Activated naive CD4-positive, alpha-beta T cell treated with anti-CD3 and anti-CD28 coated beads for 36 hours (primary cell): ENCODE results near the gene COPA. TPM values are rescaled to one million over a fixed set of nuclear protein-coding genes. Genes with fewer than 3 reads are reported as not detected.

Experiments
- CTCF ChIA-PET: fragments of 350-600 bp; sonication (Branson Sonifier 250); formaldehyde crosslinking; loops from one replicate; lab custom pipeline; 2021; ENCODE audit warnings: antibody characterized with exemption; lab: Charles Lee
- DNase-seq: peaks from one replicate; pipeline ENCODE4 v3.0.0-alpha.2; 2020
- H3K27ac Mint-ChIP-seq: one replicate; pipeline ENCODE4 v1.8.0; 2021; ENCODE audit warnings: mild to moderate bottlenecking, mixed read lengths
- H3K27me3 Mint-ChIP-seq: one replicate; pipeline ENCODE4 v1.8.0; 2021; ENCODE audit warnings: low read depth, mixed read lengths
- H3K36me3 Mint-ChIP-seq: one replicate; pipeline ENCODE4 v1.8.0; 2021; ENCODE audit warnings: low read depth, mixed read lengths
- H3K4me1 Mint-ChIP-seq: one replicate; pipeline ENCODE4 v1.8.0; 2021; ENCODE audit warnings: low read depth, mixed read lengths
- H3K4me3 Mint-ChIP-seq: one replicate; pipeline ENCODE4 v1.8.0; 2021; ENCODE audit warnings: mild to moderate bottlenecking, moderate library complexity, mixed read lengths
- H3K9me3 Mint-ChIP-seq: one replicate; pipeline ENCODE4 v1.8.0; 2021; ENCODE audit warnings: mixed read lengths
- intact Hi-C: fragments of 100-400 bp; cut with micrococcal nuclease; formaldehyde crosslinking; loops from one replicate; pipeline ENCODE4 v1.15.1; 2023
- total RNA-seq, 2 experiments: library from RNA; stranded (reverse); gene quantifications; one replicate each; pipeline ENCODE4 v1.2.3, GENCODE V29; 2021

The COPA gene
- total RNA-seq, 2 experiments from 2014 or later, result 97.8 to 101 TPM

GRCh38 chr1:160361199-160361598 is 18.1 kb upstream of the COPA start:
- DNase-seq, result no peak
- H3K27me3 Mint-ChIP-seq, result no peaks in the 10 kb centered on the region
- H3K36me3 Mint-ChIP-seq, result peaks cover 17% of the 10 kb centered on the region
- no peak overlapping the region for H3K4me3 Mint-ChIP-seq
- intact Hi-C loops, result no loop called here
- CTCF ChIA-PET, result no interaction called here
- H3K4me1 Mint-ChIP-seq, result peaks cover 5% of the 10 kb centered on the region
- no peak overlapping the region for H3K27ac Mint-ChIP-seq
- H3K9me3 Mint-ChIP-seq, result no peaks in the 10 kb centered on the region

- H3K27me3 Mint-ChIP-seq, result no peaks in the 10 kb centered on the region
- CTCF ChIA-PET, result interaction anchor here (0.6 to 0.9 kb wide), 2 partner anchors 19 to 31 kb away, joined by 3 read pairs; no protein-coding TSS in a partner anchor
Observed at GRCh38 chr1:160360227-160360695, 17.2 kb upstream of the COPA start.

GRCh38 chr1:160359559-160360226 is 16.6 kb upstream of the COPA start:
- intact Hi-C loops, result no loop called here
- Mint-ChIP-seq H3K4me3 (no peak overlapping the region), H3K27ac (no peak overlapping the region), H3K9me3 (no peaks in the 10 kb centered on the region), H3K4me1 (peaks cover 5% of the 10 kb centered on the region), H3K36me3 (peaks cover 22% of the 10 kb centered on the region), H3K27me3 (no peaks in the 10 kb centered on the region)
- CTCF ChIA-PET, result interaction anchor here (0.9 kb wide), 1 partner anchor 31 kb away, joined by 3 read pairs; no protein-coding TSS in a partner anchor
- DNase-seq, result no peak

More at GRCh38 chr1:160360227-160360695, 17.2 kb upstream of the COPA start:
- no peak overlapping the region for H3K27ac Mint-ChIP-seq
- no peak overlapping the region for H3K4me3 Mint-ChIP-seq
- peaks cover 21% of the 10 kb centered on the region for H3K36me3 Mint-ChIP-seq
- H3K9me3 Mint-ChIP-seq, result no peaks in the 10 kb centered on the region
- DNase-seq, result no peak
- H3K4me1 Mint-ChIP-seq, result peaks cover 5% of the 10 kb centered on the region
- intact Hi-C loops, result no loop called here

GRCh38 chr1:160358073-160358472 is 15.0 kb upstream of the COPA start:
- Mint-ChIP-seq H3K4me3 (no peak overlapping the region), H3K4me1 (peaks cover 5% of the 10 kb centered on the region), H3K36me3 (peaks cover 30% of the 10 kb centered on the region), H3K27me3 (no peaks in the 10 kb centered on the region), H3K9me3 (no peaks in the 10 kb centered on the region), H3K27ac (no peak overlapping the region)
- DNase-seq, result no peak
- intact Hi-C loops, result no loop called here
- CTCF ChIA-PET, result interaction anchor here (0.8 to 1.3 kb wide), 2 partner anchors 15 to 165 kb away, joined by 4 to 5 read pairs; no protein-coding TSS in a partner anchor

- Mint-ChIP-seq H3K9me3 (no peaks in the 10 kb centered on the region), H3K27ac (no peak overlapping the region), H3K27me3 (no peaks in the 10 kb centered on the region), H3K36me3 (peaks cover 34% of the 10 kb centered on the region), H3K4me3 (no peak overlapping the region), H3K4me1 (peaks cover 5% of the 10 kb centered on the region)
- DNase-seq, result no peak
- CTCF ChIA-PET, result interaction anchor here (1.3 kb wide), 1 partner anchor 164 kb away, joined by 5 read pairs; no protein-coding TSS in a partner anchor
- intact Hi-C loops, result no loop called here
Observed at GRCh38 chr1:160357286-160358002, 14.4 kb upstream of the COPA start.

- CTCF ChIA-PET, result interaction anchor here (0.7 to 3.6 kb wide), 14 partner anchors 9 to 261 kb away, joined by 3 to 34 read pairs (median 6); partner anchors contain the start of genes COPA, NCSTN and NHLH1
- intact Hi-C loops, result no loop called here
- no peak overlapping the region for H3K4me3 Mint-ChIP-seq
- no peaks in the 10 kb centered on the region for H3K9me3 Mint-ChIP-seq
- H3K27me3 Mint-ChIP-seq, result no peaks in the 10 kb centered on the region
- DNase-seq, result peak; percentile 22
- H3K27ac Mint-ChIP-seq, result no peak overlapping the region
- H3K4me1 Mint-ChIP-seq, result no peaks in the 10 kb centered on the region
- peaks cover 47% of the 10 kb centered on the region for H3K36me3 Mint-ChIP-seq
Observed at GRCh38 chr1:160354388-160354985, 11.4 kb upstream of the COPA start.

- Mint-ChIP-seq H3K9me3 (no peaks in the 10 kb centered on the region), H3K27me3 (no peaks in the 10 kb centered on the region), H3K4me1 (no peaks in the 10 kb centered on the region), H3K4me3 (no peak overlapping the region), H3K27ac (no peak overlapping the region), H3K36me3 (peaks cover 41% of the 10 kb centered on the region)
- CTCF ChIA-PET, result interaction anchor here (1.2 to 3.6 kb wide), 8 partner anchors 10 to 268 kb away, joined by 3 to 34 read pairs (median 8); no protein-coding TSS in a partner anchor
- DNase-seq, result no peak
- intact Hi-C loops, result no loop called here
Observed at GRCh38 chr1:160353223-160353622, 10.2 kb upstream of the COPA start.

- peaks cover 38% of the 10 kb centered on the region for H3K36me3 Mint-ChIP-seq
- H3K4me3 Mint-ChIP-seq, result no peak overlapping the region
- CTCF ChIA-PET, result interaction anchor here (1.0 to 3.2 kb wide), 11 partner anchors 11 to 267 kb away, joined by 3 to 16 read pairs (median 5); no protein-coding TSS in a partner anchor
- H3K27me3 Mint-ChIP-seq, result no peaks in the 10 kb centered on the region
- DNase-seq, result no peak
- no peaks in the 10 kb centered on the region for H3K4me1 Mint-ChIP-seq
- H3K27ac Mint-ChIP-seq, result no peak overlapping the region
- H3K9me3 Mint-ChIP-seq, result no peaks in the 10 kb centered on the region
- intact Hi-C loops, result no loop called here
Observed at GRCh38 chr1:160352555-160352954, 9.5 kb upstream of the COPA start.

- CTCF ChIA-PET, result interaction anchor here (0.9 to 2.5 kb wide), 8 partner anchors 12 to 266 kb away, joined by 3 to 16 read pairs (median 4); partner anchors contain the start of gene CASQ1
- Mint-ChIP-seq H3K27me3 (no peaks in the 10 kb centered on the region), H3K4me1 (peaks cover 6% of the 10 kb centered on the region), H3K4me3 (no peak overlapping the region), H3K36me3 (peaks cover 38% of the 10 kb centered on the region), H3K9me3 (no peaks in the 10 kb centered on the region), H3K27ac (no peak overlapping the region)
- intact Hi-C loops, result no loop called here
- no peak for DNase-seq
Observed at GRCh38 chr1:160351629-160352028, 8.6 kb upstream of the COPA start.

GRCh38 chr1:160346958-160347357 is 3.9 kb upstream of the COPA start:
- intact Hi-C loops, result no loop called here

GRCh38 chr1:160346463-160346862 is 3.4 kb upstream of the COPA start:
- no peak overlapping the region for H3K27ac Mint-ChIP-seq
- H3K36me3 Mint-ChIP-seq, result peaks cover 22% of the 10 kb centered on the region
- no peaks in the 10 kb centered on the region for H3K9me3 Mint-ChIP-seq
- CTCF ChIA-PET, result interaction anchor here (1.6 kb wide), 1 partner anchor 19 kb away, joined by 4 read pairs; no protein-coding TSS in a partner anchor
- no peaks in the 10 kb centered on the region for H3K27me3 Mint-ChIP-seq
- intact Hi-C loops, result no loop called here
- H3K4me3 Mint-ChIP-seq, result no peak overlapping the region
- H3K4me1 Mint-ChIP-seq, result peaks cover 24% of the 10 kb centered on the region
- DNase-seq, result no peak

More at GRCh38 chr1:160346958-160347357, 3.9 kb upstream of the COPA start:
- H3K27me3 Mint-ChIP-seq, result no peaks in the 10 kb centered on the region
- no peak for DNase-seq
- H3K27ac Mint-ChIP-seq, result no peak overlapping the region
- no peaks in the 10 kb centered on the region for H3K9me3 Mint-ChIP-seq
- H3K4me1 Mint-ChIP-seq, result peaks cover 20% of the 10 kb centered on the region
- peaks cover 24% of the 10 kb centered on the region for H3K36me3 Mint-ChIP-seq
- H3K4me3 Mint-ChIP-seq, result no peak overlapping the region
- CTCF ChIA-PET, result interaction anchor here (1.6 kb wide), 1 partner anchor 19 kb away, joined by 4 read pairs; no protein-coding TSS in a partner anchor

GRCh38 chr1:160344936-160345335 is 1.9 kb upstream of the COPA start:
- Mint-ChIP-seq H3K9me3 (no peaks in the 10 kb centered on the region), H3K36me3 (peaks cover 14% of the 10 kb centered on the region), H3K27me3 (no peaks in the 10 kb centered on the region), H3K4me1 (peaks cover 38% of the 10 kb centered on the region), H3K4me3 (peak overlapping the region; percentile 99), H3K27ac (no peak overlapping the region)
- CTCF ChIA-PET, result interaction anchor here (1.4 kb wide), 1 partner anchor 32 kb away, joined by 4 read pairs; no protein-coding TSS in a partner anchor
- DNase-seq, result no peak
- intact Hi-C loops, result no loop called here
